NT2/D1 (cell line): Measurements from ENCODE around the gene HCFC1.

Experiments used
- SUZ12 ChIP-seq: IDR thresholded peaks from 2 replicates; pipeline ENCODE4 v1.6.1; 2011; ENCODE audit not compliant: insufficient read length, insufficient read depth; ENCODE audit errors: extremely low read depth
- ZNF274 ChIP-seq: IDR thresholded peaks from 2 replicates; pipeline ENCODE4 v1.6.1; 2011; ENCODE audit warnings: mild to moderate bottlenecking, low read depth, low read length

DNA sequence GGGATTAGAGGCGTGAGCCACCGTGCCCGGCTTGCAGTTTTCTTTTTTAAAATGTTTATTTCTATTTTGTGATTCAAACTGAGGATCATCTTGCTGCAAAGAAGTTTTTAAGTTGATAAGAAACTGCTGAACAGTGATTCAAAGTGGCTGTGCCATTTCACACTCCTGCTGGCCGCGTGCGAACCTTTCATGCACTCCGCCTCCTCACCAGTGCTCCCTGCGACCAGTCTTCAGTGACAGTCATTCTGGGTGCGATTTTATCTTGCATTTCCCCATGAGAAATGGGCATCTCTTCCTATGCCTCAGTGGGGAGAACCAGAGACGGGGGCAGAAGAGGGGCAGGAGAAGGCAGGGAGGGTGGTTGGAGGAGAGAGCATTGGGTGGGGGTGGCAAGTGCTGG, 22.4 kb upstream of the HCFC1 start:
- TF ChIP-seq ZNF274 (no peak), SUZ12 (no peak)
